Activated T-helper 1 cell treated with Interleukin-2 at 50 U/mL for 16 hours (primary cell): ENCODE results near the gene RAPGEFL1.
"Not testable (repeated sequence)": the region's sequence is repeated elsewhere in the genome, so short reads cannot be mapped to it uniquely, and the experiment has no call there.

Source experiments
- DNase-seq: peaks from one replicate; pipeline ENCODE4 v3.0.0-alpha.2; 2020; ENCODE audit warnings: low read depth

Gene RAPGEFL1, protein sequence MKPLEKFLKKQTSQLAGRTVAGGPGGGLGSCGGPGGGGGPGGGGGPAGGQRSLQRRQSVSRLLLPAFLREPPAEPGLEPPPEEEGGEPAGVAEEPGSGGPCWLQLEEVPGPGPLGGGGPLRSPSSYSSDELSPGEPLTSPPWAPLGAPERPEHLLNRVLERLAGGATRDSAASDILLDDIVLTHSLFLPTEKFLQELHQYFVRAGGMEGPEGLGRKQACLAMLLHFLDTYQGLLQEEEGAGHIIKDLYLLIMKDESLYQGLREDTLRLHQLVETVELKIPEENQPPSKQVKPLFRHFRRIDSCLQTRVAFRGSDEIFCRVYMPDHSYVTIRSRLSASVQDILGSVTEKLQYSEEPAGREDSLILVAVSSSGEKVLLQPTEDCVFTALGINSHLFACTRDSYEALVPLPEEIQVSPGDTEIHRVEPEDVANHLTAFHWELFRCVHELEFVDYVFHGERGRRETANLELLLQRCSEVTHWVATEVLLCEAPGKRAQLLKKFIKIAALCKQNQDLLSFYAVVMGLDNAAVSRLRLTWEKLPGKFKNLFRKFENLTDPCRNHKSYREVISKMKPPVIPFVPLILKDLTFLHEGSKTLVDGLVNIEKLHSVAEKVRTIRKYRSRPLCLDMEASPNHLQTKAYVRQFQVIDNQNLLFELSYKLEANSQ

DNA sequence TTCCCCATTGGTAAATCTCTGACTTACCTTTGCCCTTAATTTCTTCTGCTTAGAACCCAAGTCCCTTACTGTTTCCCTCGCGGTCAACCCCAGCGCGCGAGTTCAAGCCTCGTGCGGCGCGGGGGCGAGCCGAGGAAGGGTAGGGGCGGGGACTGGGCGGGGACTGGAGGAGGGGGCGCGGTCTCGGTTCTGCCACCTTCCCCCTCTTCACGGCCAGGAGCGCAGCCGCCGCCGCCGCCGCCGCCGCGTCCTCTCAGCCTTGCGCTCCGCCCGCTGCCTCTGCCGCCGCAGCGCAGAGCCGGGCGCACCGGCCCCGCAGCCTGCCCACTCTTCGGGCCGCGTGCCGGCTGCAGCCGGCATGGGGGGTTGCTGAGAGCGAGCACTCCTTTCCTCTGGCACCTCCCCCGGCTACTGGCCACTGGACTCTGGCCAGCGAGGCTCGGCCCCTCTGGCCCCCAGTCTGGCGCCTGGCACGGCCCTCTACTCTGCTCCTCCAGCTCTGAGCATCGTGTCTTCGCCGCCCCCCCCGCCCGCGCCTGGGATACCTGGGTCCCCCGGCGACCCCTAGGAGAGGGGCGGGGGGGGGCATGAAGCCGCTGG, at the start of gene RAPGEFL1:
Gene RAPGEFL1 (plus strand): TSS at position 196 of the 600 bp plus-strand sequence. CDS start 392 bp downstream, at position 588.
- peak; percentile 68 for DNase-seq

DNA sequence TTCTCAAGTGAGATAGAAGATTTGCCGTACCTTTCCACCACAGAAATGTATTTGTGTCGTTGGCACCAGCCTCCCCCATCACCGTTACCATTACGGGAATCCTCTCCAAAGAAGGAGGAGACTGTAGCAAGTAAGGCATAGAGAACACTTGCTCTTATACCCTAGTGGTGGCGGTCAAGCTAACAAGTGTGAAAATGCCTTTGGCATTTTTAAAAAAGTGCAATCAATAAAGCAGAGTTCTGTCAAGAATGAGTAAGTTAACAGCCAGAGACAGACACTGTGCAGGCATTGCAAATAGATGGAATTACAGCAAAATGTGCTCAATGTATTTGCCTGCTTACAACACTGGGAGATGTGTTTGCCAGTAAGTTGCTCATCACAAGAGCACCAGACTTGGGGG, 47.8 kb upstream of the RAPGEFL1 start:
- no peak for DNase-seq

DNA sequence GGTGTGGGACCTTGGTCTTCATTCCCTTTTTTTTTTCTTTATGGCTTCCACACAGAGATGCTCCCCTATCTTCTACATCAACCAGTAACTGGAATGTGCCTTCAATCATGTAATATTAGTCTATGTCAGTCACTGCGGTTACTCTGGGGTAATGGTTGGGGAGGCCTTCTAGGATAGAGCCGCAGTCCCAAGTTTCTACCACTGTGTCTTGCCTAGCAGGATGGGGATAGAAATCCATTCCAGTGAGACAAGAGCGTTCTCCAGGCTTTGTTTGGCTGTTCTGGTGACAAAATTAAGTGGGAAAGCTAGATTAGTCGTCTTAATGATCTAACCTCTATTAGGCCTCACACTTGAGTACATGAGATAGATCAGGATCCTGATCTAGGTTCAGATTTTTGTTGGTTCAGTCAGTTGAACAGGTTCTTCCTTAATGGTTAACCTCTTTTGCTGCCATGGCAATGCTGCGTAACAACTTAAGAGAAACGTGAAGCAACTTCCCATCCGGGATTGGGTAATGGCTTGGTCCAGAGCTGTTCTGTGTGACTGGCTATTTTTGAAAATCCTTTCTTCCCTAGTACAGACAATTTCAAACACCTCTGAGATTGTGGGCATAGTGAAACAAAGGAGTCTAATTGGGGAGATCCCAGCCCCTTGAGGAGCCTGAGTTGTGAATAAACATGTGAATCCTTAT, 46.8 kb upstream of the RAPGEFL1 start:
- no peak for DNase-seq

DNA sequence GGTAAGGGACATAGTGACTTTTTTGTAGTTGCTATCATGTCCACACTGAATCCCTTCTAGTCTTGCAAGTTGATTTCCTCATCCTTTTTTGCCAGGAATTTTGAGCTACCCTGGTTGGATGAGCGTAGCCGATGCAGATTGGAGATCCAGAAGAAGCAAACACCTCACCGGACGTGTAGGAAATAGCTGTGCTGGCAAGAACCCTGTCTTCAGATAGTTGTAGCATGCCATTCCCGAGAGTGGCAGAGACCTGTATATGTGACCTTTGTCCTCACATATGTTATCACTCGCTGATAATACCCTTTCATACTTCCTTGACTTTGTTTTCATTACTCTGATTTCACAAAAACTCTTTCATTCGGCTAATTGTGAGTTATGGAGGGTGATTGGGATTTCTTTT, 43.1 kb upstream of the RAPGEFL1 start:
- DNase-seq, result no peak

DNA sequence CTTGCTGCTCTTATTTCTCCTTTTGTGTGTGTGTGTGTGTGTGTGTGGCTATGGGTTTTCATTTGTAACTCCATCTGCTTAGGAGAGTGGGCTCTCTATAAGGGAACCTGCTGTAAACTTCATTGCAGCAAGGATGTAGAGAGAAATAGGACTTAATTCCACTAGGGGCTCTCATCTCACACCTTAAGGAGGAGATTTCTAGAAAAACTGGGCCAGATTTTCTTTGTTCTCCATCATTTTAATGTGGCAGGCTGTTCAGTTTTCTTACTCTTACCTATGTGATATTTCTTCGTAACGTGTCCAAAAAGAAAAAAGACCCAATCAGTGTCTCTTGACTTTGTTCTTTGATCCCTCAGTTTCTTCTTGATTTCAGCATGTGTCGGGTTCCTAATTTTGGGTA, 41.5 kb upstream of the RAPGEFL1 start:
- DNase-seq, result no peak

GRCh38 chr17:40139566-40140058, 37.7 kb upstream of the RAPGEFL1 start:
- DNase-seq, result no peak

DNA sequence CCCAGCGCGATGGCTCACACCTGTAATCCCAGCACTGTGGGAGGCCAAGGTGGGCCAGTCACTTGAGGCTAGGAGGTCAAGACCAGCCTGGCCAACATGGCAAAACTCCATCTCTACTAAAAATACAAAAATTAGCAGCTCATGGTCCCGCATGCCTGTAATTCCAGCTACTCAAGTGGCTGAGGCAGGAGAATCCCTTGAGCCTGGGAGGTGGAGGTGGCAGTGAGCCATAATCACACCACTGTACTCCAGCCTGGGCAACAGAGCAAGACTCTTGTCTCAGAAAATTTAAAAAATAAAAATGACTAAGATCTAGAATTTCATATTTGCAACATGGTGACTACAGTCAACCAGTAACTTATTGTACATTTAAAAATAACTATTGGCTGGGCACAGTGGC, 34.1 kb upstream of the RAPGEFL1 start:
- not testable (repeated sequence) for DNase-seq

GRCh38 chr17:40145476-40145875, 31.8 kb upstream of the RAPGEFL1 start:
- DNase-seq, result no peak

DNA sequence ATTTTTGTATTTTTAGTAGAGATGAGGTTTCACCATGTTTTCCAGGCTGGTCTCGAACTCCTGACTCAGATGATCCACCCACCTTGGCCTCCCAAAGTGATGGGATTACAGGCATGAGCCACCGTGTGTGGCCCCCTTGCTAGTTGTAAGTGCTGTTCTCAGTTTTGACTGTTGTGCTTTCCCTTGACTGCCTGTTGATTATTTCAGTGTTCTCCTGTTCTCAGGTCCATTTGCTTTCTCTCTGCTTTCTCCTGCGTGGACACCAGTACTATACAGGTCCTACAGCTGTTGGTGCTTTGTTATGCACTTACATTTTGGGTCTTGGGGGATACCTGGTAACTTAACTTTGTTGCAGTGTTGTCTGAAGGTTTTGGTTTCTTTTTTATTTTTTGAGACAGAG, 28.7 kb upstream of the RAPGEFL1 start:
- no peak for DNase-seq

- no peak for DNase-seq
Observed at GRCh38 chr17:40150276-40150675, 27.0 kb upstream of the RAPGEFL1 start.

DNA sequence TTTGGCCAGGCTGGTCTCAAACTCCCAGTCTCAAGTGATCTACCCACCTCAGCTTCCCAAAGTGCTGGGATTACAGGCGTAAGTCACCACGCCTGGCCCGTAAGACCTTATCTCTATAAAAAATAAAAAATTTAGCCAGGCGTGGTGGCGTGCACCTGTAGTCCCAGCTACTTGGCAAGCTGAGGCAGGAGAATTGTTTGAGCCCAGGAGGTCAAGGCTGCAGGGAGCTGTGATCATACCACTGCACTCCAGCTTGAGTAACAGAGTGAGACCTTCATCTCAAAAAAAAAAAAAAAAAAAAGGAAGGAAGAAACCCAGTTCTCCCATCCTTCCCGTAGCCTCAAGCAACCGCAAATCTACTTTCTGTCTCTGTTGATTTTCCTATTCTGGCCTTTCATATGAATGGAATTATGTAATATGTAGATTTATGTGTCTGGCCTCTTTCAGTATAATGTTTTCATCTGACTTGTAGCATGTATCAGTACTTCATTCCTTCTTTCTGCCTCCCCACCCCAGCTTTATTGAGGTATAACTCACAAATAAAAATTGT, 25.8 kb upstream of the RAPGEFL1 start:
- DNase-seq, result no peak

DNA sequence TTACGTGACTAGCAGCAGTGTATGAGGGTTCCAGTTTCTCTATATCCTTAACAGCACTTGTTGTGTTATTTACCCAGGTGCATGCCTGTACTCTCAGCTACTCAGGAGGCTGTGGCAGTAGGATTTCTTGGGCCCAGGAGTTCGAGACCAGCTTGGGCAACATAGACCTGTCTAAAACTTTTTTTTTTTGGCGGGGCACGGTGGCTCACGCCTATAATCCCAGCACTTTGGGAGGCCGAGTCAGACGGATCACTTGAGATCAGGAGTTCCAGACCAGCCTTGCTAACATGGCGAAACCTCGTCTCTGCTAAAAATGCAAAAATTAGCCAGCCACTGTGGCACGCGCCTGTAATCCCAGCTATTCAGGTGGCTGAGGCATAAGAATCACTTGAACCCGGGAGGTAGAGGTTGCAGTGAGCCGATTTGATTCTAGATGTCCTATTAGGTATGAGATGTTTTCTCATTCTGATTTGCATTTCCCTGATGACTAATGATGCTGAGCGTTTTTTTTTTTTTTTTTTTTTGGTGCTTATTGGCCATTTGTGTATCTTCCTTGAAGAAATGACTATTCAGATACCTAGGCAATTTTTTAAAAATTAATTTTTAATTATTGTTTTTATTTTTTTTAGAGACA, 23.6 kb upstream of the RAPGEFL1 start:
- DNase-seq, result no peak

GRCh38 chr17:40157973-40158372, 19.3 kb upstream of the RAPGEFL1 start:
- no peak for DNase-seq

- DNase-seq, result no peak
Observed at GRCh38 chr17:40158438-40159013, 18.7 kb upstream of the RAPGEFL1 start.

DNA sequence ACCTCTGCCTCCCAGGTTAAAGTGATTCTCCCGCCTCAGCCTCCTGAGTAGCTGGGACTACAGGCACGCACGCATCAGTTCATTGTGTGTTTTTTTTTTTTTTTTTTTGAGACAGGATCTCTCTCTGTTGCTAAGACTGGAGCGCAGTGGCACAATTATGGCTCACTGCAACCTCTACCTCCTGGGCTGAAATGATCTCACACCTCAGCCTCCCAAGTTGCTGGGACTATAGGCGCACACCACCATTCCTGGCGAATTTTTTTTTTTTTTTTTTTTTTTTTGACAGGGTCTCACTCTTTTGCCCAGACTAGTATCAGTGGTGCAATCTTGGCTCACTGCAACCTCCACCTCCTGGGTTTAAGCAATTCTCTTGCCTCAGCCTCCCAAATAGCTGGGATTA, 17.8 kb upstream of the RAPGEFL1 start:
- DNase-seq, result no peak

GRCh38 chr17:40167685-40168261, 9.5 kb upstream of the RAPGEFL1 start:
- DNase-seq, result no peak

DNA sequence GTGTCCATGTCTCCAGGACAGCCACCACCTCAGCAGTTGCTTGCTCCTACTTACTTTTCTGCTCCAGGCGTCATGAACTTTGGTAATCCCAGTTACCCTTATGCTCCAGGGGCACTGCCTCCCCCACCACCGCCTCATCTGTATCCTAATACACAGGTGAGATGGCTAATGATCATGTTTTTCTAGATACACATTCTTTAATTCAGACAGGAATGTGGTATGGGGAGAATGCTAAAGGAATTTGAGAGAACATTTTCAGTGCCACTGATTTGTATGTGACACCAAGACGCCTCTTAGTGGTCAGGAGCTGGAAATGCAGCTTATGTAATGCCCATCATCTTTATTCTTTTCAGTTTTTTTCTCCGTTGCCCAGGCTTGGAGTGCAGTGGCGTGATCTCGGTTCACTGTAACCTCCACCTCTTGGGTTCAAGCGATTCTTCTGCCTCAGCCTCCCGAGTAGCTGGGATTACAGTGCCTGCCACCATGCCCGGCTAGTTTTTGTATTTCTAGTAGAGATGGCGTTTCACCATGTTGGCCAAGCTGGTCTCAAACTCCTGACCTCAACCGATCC, 8.9 kb upstream of the RAPGEFL1 start:
- no peak for DNase-seq

- no peak for DNase-seq
Observed at GRCh38 chr17:40170325-40170724, 6.9 kb upstream of the RAPGEFL1 start.

DNA sequence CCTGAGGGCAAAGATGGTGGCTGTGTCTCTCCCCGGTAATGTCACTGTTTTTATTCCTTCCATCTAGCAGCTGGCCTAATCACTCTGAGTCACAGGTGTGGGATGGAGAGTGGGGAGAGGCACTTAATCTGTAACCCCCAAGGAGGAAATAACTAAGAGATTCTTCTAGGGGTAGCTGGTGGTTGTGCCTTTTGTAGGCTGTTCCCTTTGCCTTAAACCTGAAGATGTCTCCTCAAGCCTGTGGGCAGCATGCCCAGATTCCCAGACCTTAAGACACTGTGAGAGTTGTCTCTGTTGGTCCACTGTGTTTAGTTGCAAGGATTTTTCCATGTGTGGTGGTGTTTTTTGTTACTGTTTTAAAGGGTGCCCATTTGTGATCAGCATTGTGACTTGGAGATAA, 5.5 kb upstream of the RAPGEFL1 start:
- no peak for DNase-seq

GRCh38 chr17:40173091-40173777, 4.0 kb upstream of the RAPGEFL1 start:
- DNase-seq, result no peak
